ENCODE results near the gene RACGAP1. TPM values are rescaled to one million over a fixed set of nuclear protein-coding genes. Genes with fewer than 3 reads are reported as not detected.

Gene RACGAP1
- total RNA-seq, 4 donors from 2014 or later: 20.1 to 44.7 (median 33.6) TPM

- no peak overlapping the region for H3K4me3 ChIP-seq
- intact Hi-C loops (cut with DNase I): loop anchor here (5.0 to 10.0 kb wide), 2 partner anchors 89 to 104 kb away; partner anchors contain the start of gene ASIC1
- TF ChIP-seq CTCF (IDR thresholded peaks at IDR 0.05) (no peak), POLR2A (IDR thresholded peaks at IDR 0.05) (no peak)
- H3K36me3 ChIP-seq: no peaks in the 10 kb centered on the region
- peaks cover 0 to 74% (median 0%) of the 10 kb centered on the region in 4 donors for H3K27me3 ChIP-seq
- no peak for DNase-seq
- 82% methylated on average over 6 of the region's 6 CpGs; no CpG with 5 or more reads in 1 of the 2 donors for WGBS, 2 donors
- no peak overlapping the region for H3K27ac ChIP-seq
- peaks cover 8 to 30% (median 12%) of the 10 kb centered on the region in 3 donors for H3K4me1 ChIP-seq
- H3K9me3 ChIP-seq: no peaks in the 10 kb centered on the region
Observed at GRCh38 chr12:49968471-49968870, 56.8 kb downstream of the RACGAP1 start.

DNA sequence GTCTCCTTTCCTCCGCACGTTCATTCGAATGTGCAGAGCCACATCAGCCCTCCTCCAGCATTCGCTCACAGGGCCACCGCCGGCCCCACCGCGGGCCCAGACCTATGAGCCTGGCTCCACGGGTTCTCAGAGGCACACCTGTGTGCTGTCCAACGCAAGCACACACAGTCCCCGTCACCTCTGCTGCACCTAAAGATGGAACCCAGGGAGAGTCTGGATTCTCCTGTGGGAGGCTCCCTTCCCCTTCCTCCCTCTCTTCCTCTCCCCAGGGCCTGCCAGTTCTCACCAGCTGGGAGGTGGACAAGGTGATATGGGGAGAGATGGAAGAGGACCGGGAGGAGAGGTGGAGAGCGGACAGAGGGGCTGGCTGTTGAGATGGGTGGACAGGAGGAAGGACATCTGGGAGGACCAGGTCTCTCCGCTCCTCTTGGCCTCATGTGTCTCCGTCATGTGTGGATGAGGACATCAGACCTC is 57.5 kb downstream of the RACGAP1 start:
- Histone ChIP-seq H3K36me3 (no peaks in the 10 kb centered on the region), H3K27me3 (peaks cover 0 to 81% (median 0%) of the 10 kb centered on the region in 4 donors), H3K4me1 (peaks cover 13 to 36% (median 19%) of the 10 kb centered on the region in 3 donors), H3K27ac (no peak overlapping the region), H3K9me3 (no peaks in the 10 kb centered on the region), H3K4me3 (peak overlapping the region; percentile 25 to 66 (median 42))
- intact Hi-C loops (cut with DNase I): loop anchor here (5.0 to 10.0 kb wide), 2 partner anchors 89 to 103 kb away; partner anchors contain the start of gene ASIC1
- 41 to 52% methylated on average over 8 to 10 of the region's 15 CpGs for WGBS, 2 donors
- TF ChIP-seq POLR2A (IDR thresholded peaks at IDR 0.05) (no peak), CTCF (IDR thresholded peaks at IDR 0.05) (no peak)
- no peak for DNase-seq

DNA sequence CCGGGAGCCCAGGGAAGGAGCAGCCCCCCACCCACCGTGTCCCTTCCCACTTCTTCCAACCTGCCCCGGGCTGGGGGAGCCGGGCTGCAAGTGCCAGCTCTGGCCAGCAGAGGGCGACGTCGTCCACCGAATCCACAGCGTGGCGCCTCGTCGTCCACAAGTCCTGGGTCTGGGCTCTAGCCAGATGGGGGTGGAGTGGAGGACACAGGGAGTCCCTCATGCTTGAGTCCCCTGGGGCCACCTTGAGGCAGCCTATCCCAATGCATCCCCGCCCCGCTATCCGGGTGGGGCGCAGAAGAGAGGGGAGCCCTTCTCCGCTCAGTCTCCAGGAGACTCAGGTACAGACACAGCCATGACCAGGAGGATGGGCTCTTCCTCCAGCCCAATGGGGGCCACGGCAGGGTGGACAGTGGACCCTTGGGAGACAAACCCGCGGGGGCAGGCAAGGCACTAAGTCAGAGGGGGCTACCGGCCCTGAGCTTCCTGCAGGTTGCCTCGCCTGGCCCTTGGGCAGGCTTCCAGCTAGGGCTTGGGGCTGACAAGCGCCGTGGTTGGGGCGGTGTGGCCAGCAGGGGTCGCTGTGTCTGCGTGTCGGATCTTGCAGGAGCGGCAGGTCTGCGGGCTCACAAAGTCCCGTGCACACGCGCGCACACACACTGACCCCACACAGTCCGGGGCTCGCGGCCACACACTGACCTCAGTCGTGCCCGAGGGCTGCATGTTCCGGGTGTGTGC is 58.1 kb downstream of the RACGAP1 start:
- no peak for TF ChIP-seq POLR2A (IDR thresholded peaks at IDR 0.05)
- TF ChIP-seq CTCF (IDR thresholded peaks at IDR 0.05): peak; percentile 78 to 97 (median 94)
- H3K36me3 ChIP-seq: no peaks in the 10 kb centered on the region
- H3K27ac ChIP-seq: peak overlapping the region in 2 of 4 donors; percentile 16 to 37
- intact Hi-C loops (cut with DNase I): loop anchor here (5.0 to 10.0 kb wide), 2 partner anchors 90 to 102 kb away; partner anchors contain the start of gene ASIC1
- WGBS, 2 donors: 0% methylated on average over 10 to 12 of the region's 40 CpGs
- peaks cover 18 to 43% (median 25%) of the 10 kb centered on the region in 3 donors for H3K4me1 ChIP-seq
- peaks cover 0 to 87% (median 0%) of the 10 kb centered on the region in 4 donors for H3K27me3 ChIP-seq
- peak; percentile 18 for DNase-seq
- peak overlapping the region; percentile 25 to 66 (median 42) for H3K4me3 ChIP-seq
- no peaks in the 10 kb centered on the region for H3K9me3 ChIP-seq

DNA sequence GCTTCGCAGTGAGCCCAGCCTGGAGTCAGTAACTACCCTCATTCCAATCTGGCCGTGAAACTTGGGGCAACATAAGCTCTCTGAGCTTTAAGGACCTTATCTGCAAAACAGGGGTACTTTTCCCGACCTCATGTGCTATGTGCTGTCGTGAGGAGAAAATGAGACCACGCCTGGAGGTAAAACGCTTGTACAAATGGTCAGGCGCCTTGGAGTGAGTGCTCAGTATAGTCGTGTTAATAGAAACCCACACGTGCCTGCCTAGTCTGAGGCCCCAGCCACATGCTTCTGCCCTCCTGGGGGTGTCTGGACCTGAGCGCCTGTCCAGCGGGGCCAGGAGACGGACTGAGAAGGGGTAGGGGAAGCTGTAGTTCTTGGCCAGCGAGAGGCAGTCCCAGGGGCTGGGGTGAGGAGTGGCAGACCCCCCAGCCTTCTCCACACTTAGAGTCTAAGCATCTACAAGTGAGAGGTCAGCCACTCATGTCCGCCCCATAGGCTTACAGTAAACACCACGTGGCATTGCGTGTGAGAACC is 58.7 kb downstream of the RACGAP1 start:
- no peak for DNase-seq
- intact Hi-C loops (cut with DNase I): loop anchor here (5.0 to 10.0 kb wide), 2 partner anchors 91 to 102 kb away; partner anchors contain the start of gene ASIC1
- H3K9me3 ChIP-seq: no peaks in the 10 kb centered on the region
- no peak overlapping the region for H3K4me3 ChIP-seq
- peaks cover 0 to 93% (median 0%) of the 10 kb centered on the region in 4 donors for H3K27me3 ChIP-seq
- H3K4me1 ChIP-seq: peaks cover 22 to 47% (median 26%) of the 10 kb centered on the region in 3 donors
- TF ChIP-seq POLR2A (IDR thresholded peaks at IDR 0.05) (no peak), CTCF (IDR thresholded peaks at IDR 0.05) (no peak)
- 28 to 34% methylated on average over 10 to 15 of the region's 16 CpGs for WGBS, 2 donors
- H3K27ac ChIP-seq: no peak overlapping the region
- H3K36me3 ChIP-seq: no peaks in the 10 kb centered on the region
